Lung microvascular endothelial cell (primary cell): ENCODE results near the gene RBM43. TPM values are rescaled to one million over a fixed set of nuclear protein-coding genes. Genes with fewer than 3 reads are reported as not detected.
"Not testable (repeated sequence)": the region's sequence is repeated elsewhere in the genome, so short reads cannot be mapped to it uniquely, and the experiment has no call there.

Experiments
- DNase-seq, 2 donors: peaks; one replicate each; pipeline versions ENCODE4 v3.0.0 to v3.0.0-alpha.2; 2010; ENCODE audit warnings: low read depth in 2 of 2
- total RNA-seq: library from RNA; depleted of rRNA; stranded (reverse); fragments of >200 nt; gene quantifications from 2 replicates; pipeline ENCODE4 v1.2.1, GENCODE V29; 2014

RBM43 gene
- total RNA-seq, 1 donor from 2014 or later: 0.60 TPM

DNA sequence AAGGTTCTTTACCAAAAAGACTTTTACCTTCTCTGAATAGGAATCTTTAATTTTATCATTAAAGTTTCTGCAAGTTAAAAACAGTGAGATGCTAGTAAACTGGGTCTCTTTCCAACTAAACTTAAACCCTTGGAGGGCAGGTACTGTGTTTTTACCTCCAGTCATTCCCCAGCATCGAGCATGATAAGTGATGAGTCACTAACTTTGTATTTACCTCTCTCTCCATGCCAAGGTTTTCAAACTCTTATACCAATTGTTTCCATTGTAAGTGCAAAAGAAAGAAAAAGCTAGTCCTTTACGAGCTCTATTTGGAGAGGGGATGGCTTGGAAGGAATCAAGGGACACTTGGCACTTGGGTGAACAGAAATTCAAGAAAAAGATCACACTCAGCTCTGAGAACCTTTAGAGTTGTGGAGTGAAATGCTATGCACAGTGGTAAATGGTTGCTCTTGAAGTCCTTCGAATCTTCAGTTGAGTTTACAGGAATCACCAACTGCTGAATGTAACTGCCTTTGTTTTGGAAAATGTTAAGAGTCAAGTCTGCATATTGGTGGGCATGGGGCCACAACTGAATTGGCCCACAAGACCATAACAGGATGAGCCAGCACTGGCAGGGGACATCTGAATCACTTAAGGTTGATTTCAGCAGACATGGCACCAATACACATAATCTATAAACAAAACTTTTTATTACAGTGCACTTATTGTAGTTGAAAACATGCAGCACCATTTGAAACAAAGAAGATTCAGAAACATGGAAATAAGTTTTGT is 8.3 kb upstream of the RBM43 start:
- DNase-seq: no peak

DNA sequence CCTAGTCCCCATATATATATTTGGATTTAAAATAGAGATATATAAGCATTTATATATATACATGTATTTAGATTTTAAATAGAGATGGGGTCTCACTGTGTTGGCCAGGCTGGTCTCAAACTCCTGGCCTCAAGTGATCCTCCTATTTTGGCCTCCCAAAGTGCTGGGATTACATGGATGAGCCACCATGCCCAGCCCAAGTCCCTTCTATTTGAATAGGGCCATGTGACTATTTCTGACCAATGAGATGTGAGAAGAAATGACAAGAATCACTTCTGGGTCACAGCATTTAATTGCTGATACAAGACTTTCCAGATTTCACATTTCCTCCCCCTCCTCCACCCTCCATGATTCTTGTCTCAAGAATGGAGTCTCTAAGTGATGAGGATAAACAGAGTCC is 6.4 kb upstream of the RBM43 start:
- DNase-seq: no peak

DNA sequence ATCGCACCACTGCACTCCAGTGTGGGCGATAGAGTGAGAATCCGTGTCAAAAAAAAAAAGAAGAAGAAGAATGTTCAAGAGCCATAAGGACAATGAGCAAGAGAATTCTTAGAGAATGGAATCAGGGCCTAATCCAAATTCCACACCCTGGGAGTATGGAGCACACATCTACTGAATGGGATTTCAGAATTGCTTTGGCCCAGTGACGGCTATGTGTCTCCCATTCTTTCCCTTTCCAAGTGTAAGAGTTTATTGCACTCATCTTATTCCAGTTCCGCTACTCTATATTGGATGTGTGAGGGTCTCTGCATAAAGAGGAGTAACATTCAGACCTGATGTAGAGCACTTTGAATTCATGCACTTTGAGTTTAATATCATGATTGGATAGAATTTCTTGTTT is 5.9 kb upstream of the RBM43 start:
- DNase-seq: no peak

DNA sequence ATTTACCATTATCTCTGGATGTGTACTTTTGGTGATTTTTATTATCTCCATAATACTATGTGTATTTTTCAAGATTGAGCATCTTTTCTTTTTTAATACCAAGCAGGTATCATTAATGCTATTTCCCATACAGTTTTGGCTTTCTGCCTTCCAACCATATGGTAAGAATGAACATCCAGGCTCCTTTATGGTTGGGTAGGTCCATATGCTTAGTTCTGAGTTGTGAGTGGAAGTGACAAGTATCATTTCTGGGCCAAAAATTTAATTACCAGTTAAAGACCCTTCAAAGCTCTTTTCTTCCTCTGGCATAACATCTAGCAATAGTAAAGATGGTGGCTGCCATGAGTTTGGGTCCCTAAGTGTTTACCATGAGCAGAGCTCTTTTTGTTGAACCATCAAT is 4.3 kb upstream of the RBM43 start:
- DNase-seq: no peak

DNA sequence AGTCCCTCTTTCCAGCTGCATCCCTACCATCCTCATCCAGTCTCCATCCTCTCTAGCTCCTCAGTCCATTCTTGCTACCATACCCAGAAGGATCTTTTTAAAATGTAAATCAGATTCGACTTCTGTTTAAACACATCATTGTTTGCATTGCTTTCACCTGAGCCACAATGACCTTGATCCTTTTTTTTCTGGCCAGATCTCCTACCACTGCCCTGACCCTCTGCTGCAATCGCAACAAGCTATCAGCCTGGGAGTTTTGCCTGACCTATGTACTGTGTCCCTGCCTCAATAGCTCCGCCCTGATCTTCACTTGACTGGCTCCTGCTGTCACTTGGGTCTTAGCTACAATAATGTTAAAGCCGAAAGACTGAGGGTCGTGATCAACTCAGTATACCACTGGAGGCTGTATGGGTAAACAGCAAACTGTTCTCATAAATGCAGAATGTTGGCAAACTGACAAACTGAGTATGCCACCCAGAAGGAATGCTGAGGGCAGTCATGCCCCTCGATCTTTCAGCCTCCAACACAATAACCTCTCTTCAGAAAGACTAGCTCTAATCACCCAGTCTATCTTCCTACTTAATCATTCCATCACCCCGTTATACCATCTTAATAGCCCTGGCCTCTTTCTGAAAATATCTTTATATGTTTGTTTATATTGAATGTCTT is 2.6 kb upstream of the RBM43 start:
- DNase-seq: no peak

DNA sequence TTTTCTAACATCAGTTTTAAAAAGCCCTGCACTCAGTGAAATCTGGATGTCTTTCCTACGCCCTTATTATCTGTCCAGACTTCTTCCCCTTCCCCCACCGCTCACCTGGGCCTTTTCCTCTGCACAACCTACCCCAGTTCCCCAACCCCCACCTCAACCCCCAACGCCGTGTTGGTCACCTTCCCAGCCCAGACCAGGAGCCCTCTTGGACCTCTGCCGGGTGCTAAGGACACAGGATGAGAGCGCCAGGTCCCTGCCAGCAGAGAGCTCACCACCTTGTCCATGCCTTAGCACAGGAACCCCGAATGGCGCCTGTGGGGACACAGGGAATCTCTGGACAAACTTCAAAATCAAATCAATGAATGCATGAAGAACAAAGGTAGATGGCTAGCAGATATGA is 966 bp upstream of the RBM43 start:
- DNase-seq: no peak

DNA sequence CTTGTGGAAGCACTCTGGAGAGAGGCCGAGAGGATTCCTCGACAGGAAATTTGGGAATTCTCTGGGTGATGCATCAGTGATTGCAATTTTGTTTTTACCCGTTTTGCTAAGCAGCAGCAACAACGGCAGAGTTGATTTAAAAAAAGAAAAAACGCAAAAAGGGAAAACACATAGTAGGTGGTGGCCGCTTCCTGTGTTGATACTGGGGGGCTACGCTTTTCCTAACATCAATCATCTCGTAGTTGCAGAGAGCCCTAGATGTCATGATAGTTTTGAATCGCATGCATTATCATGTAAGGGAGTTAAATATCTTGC is 271 bp upstream of the RBM43 start:
- DNase-seq: no peak

DNA sequence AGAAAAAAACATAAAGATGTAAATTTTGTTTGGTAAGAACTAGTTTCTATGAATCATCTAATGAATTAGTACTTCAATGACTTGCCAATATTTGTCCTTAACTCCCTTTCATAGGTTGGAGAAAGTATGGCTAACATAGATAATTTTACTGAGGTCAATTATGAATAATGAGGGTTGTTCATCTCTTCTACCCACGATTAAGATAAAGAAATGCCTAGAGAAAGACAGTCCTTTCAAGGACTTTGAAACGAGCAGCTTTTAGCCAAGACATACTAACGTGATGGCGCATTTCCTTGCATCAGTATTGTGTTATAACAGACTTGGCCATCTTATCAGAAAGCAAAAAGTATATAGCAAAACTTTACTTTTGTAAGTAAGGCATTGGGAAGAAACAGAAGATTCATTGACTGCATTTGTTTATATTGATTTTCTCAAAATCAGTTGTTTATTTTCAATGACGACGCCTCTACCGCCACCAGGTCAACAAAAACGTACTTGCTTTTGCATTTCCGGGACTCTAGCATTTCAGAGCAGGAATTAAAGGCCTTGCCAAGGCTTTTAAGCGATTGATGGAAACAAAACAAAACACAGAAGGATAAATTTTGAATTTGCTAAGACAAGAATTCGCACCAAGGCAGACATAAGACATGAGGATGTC is 961 bp downstream of the RBM43 start:
- DNase-seq: peak in 1 of 2 donors; percentile 43

DNA sequence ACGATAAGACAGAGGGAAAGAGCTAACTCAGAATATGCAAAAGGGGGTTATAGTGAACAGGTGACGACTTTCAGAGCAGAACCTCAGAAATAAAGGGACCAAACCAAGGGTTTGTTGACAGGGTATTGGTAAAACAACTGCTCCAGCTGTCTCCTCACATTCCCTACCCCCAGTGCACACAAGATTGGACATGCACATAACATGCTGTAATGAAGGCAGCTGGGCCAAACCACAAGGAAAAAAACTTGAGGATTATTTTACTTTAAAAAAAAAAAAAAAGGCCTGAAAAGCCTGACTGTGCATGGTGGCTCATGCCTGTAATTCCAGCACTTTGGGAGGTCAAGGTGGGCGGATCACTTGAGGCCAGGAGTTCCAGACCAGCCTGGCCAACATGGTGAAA is 3.5 kb downstream of the RBM43 start:
- DNase-seq: no peak

DNA sequence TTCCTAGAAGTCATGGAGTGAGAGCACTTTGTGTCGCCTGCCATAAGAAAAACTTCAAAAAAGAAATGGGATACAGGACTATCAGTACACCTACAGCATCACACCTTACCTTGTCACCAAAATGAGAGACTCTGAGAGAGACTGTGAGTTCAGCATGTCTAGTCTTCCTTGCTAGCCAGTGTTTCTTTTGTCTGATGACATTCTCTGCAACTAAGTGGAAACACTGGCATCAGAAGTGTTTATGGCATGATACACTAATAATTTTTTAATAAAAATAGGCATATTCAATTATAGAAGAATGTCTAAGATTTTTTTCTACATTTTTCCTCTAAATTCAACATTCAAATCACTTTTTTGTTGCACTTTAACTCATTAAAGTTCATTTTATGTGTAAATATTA is 9.0 kb downstream of the RBM43 start:
- DNase-seq: no peak

DNA sequence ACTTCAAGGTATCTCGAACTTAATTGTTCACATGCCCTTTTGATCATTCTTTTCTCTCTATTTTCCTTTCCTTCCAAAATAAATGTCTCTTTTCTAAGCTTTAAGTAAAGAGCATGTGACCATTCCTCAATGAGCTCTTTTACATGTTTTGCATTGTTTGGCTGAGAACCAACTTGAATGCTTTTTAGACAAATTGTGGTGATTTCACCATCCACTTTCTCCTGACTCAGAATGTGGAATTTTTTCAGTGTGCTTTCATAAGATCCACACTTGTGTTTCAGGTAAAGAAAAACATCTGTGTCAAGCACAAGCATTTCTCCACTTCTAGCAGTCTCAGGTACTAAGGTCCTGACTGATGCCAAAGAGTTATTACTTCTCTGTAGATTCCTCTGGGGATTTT is 10.7 kb downstream of the RBM43 start:
- no peak for DNase-seq

DNA sequence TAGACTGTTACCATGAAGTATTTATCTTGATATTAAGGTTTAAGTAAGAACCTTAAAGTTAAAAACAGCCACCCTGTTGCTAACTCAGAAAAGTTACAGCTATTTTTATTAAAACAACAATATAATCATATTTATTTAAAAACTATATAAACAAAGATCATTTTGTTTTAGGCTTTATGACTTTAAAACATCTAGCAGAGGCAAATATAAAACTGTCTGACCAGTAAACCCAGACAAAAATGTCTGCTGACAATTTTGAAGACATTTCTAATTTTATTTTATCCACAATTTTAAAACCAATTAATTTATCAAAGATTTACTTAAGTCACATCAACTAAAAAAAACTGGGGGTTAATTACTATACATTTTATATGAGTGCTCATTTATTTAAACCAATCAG is 14.2 kb downstream of the RBM43 start:
- DNase-seq: no peak

DNA sequence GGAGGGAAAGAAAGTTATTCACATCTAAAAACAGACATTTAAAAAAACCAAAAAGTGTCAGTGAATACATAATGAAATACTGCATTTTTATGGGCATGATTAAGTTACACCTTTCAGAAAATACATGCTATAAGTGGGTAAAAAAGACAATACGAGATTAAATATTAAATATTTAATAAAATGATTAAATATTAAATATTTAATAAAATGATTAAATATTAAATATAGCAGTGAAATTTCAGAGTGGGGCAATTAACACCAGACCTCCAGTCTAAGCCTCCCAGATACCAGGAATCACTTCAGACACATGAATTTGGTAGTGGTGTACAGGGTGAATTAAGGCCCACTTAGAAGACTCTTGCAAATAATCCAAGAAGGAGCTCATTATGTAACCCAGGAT is 15.5 kb downstream of the RBM43 start:
- no peak for DNase-seq

DNA sequence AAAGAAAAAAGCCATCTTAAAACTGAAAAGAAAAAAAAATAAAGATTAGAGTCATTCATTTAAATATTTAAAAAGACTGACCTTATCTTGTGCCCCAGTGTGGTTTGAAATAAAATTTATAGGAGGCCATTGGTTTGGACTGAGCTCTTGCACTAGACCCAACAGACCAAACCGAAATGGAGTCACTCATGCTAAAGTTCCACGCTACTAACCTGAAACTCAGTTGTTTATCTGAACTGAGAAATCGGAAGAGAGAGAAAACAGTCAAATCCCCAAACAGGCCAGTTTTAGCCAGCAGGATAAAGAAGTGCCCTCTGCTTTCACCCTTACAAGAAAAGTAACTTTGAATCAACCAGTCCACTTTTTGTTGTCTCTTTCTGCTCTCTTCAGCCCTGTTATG is 18.2 kb downstream of the RBM43 start:
- no peak for DNase-seq

DNA sequence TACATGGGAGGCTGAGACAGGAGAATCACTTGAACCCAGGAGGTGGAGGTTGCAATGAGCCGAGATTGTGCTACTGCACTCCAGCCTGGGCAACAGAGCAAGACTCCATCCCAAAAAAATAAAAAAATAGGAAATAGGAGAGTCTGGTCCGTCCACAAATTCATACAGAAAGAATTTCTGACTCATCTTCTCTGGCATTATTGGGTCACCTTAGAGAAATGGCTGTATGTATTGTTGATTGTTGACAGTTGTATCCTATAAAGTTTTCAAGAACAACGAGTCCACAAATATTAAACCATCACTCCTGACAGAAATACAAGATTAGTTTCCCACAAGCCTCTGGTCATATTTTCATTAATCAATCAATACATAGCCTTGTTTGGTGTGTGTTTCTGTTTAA is 20.4 kb downstream of the RBM43 start:
- no peak for DNase-seq

DNA sequence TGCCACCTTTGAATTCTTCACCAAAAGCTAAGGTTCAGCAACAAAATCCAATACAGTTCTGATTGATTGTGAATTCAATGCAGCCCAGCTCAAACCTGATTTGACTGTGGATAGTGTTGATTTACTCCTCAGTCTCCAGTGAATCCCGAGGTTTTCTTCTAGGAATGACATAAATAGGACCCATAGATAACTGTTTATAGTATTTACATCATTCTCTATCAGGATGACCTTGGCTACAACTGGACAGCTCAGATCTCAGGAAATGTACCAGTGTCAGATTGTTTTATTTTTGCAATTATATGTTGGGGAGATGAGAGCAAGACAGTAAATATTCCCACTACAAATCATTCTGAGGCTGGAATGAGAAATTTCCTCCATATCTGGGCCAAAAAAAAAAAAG is 21.2 kb downstream of the RBM43 start:
- DNase-seq: no peak

DNA sequence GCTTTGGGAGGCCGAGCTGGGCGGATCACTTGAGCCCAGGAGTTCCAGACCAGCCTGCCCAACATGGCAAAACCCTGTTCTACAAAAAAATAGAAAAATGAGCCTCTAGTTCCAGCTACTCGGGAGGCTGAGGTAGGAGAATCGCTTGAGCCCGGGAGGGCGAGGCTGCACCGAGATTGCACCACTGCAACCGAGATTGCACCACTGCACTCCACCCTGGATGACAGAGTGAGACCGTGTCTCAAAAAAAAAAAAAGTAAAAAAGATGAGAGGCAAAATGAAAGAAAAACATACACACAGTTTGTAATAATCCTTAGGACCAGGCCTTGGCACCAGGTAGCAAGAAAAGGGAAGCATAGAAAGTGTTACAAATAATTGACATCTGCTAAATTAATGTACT is 22.0 kb downstream of the RBM43 start:
- DNase-seq: no peak

DNA sequence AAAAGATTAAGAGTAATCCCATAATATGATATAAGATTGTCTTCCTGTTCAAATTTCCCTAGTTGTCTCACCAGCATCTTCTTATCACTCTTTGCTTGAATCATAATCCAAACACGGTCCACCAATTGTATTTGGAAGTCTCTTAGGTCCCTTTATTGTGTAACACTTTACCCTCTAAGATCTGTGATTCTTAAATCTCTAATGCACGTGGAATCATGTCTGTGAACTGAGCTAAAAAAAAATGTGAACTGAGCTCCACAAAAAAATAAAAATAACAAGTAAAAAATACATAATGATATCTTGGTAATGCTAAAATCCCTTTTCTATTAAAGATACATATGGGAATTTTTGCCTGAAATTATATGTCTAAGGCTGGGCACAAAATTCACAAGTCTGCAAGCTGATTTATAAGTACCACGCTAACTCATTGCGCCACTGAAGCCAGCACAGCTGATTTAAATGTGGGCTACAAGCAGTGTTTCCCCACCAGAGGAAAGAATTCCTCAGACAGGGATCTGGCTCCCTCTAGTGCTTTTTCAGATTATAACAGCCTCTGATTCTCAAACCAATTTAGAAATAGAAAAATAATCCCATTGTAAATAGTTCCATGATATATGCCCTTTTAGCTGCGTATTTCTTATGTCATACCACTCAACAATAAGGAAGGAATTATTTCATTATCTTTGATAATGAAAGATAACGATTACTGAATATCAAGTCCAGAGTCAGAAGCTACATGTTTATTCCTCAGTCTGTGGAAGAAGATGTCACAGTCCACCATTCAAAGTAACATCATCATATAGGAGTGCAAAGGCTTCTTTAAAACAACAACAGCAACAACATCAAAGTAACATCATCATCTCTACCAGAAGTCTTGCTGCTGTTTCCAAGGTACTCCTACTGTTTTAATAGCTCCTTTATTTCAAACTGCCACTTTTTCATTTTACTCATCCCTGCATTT is 22.9 kb downstream of the RBM43 start:
- DNase-seq: peak; percentile 73 to 78

DNA sequence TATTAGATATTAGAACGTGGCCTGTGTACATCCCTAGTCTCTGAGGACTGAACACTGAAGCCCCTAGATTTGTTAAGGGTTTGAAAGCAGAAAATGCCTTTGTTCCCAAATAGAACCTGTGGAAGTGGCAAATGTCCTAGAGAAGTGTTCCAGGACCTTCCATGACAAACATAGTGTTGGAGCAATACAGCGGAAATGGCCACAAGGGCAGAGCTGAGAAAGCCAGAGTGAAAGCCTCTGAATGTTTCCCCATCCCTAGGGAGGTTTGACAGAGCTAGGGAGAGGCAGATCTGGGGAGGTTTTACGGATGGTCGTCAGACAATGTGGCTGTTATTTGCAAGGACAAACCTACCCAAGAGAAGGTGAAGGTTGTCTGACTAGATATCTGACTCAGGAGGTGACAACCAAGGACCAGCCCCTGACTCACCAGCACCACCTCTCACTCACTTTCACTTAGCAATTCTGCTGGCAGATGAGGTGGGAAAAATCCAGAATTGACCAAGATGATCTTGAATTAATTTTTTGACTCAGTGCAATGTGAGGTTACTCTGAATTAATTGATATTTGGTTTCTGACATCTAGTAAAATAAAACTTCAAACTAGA is 24.1 kb downstream of the RBM43 start:
- peak in 1 of 2 donors; percentile 14 for DNase-seq

DNA sequence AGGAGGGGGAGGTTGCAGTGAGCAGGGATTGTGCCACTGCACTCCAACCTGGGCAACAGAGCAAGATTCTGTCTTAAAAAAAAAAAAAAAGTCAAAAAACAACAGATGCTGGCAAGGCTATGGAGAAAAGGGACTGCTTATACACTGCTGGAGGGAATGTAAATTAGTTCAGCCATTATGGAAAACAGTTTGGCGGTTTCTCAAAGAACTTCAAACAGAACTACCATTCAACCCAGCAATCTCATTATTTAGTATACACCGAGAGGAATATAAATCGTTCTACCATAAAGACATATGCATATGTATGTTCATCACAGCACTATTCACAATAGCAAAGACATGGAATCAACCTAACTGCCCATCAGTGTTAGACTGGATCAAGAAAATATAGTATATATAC is 27.9 kb downstream of the RBM43 start:
- DNase-seq: not testable (repeated sequence)

DNA sequence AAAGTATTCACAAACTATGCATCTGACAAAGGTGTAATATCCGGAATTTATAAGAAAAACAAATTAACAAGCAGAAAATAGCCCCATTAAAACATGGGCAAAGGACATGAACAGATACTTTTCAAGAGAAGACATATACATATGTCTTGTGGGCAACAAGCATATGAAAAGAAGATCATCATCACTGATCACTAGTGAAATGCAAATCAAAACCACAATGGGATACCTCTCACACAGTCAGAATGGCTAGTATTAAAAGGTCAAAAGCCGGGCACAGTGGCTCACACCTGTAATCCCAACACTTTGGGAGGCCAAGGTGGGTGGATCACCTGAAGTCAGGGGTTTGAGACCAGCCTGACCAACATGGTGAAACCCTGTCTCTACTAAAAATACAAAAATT is 28.4 kb downstream of the RBM43 start:
- not testable (repeated sequence) for DNase-seq
